ENCODE results near the gene NR1H4. TPM values are rescaled to one million over a fixed set of nuclear protein-coding genes. Genes with fewer than 3 reads are reported as not detected.

The NR1H4 gene
- total and polyA plus RNA-seq, 4 experiments from 2014 or later, result not detected

GRCh38 chr12:100529756-100530350, 56.2 kb downstream of the NR1H4 start:
- POLR2A ChIA-PET (ENCODE audit: partially characterized antibody), result no interaction called here
- Mint-ChIP-seq H3K27me3 (peaks cover 4% of the 10 kb centered on the region in 2 donors), H3K36me3 (no peaks in the 10 kb centered on the region), H3K4me1 (no peaks in the 10 kb centered on the region), H3K9me3 (no peaks in the 10 kb centered on the region), H3K4me3 (peak overlapping the region in 1 of 8 donors; percentile 1), H3K27ac (no peak overlapping the region)
- Histone ChIP-seq H3K27me3 (ENCODE audit: insufficient read depth, low read length) (no peaks in the 10 kb centered on the region), H3K4me3 (ENCODE audit: low read length in 2 of 2) (no peak overlapping the region), H3K9me3 (ENCODE audit: control insufficient read depth in 1 of 2, low read length in 2 of 2) (no peaks in the 10 kb centered on the region), H3K36me3 (ENCODE audit: insufficient read depth, low read length) (no peaks in the 10 kb centered on the region), H3K4me1 (ENCODE audit: insufficient read depth, low read length) (no peaks in the 10 kb centered on the region), H3K27ac (ENCODE audit: low read depth, low read length) (no peak overlapping the region)
- no peak for DNase-seq
- intact Hi-C loops (cut with micrococcal nuclease), result no loop called here
- CTCF ChIA-PET (ENCODE audit: partially characterized antibody), result no interaction called here

- no peaks in the 10 kb centered on the region for H3K4me1 Mint-ChIP-seq
- no peak overlapping the region for H3K4me3 ChIP-seq (ENCODE audit: low read length in 2 of 2)
- peaks cover 6 to 10% of the 10 kb centered on the region in 2 donors for H3K27me3 Mint-ChIP-seq
- intact Hi-C loops (cut with micrococcal nuclease), result no loop called here
- no peak for DNase-seq
- no peaks in the 10 kb centered on the region for H3K4me1 ChIP-seq (ENCODE audit: insufficient read depth, low read length)
- H3K36me3 Mint-ChIP-seq, result no peaks in the 10 kb centered on the region
- no peaks in the 10 kb centered on the region for H3K9me3 ChIP-seq (ENCODE audit: control insufficient read depth in 1 of 2, low read length in 2 of 2)
- CTCF ChIA-PET (ENCODE audit: partially characterized antibody), result no interaction called here
- H3K27ac Mint-ChIP-seq, result no peak overlapping the region
- POLR2A ChIA-PET (ENCODE audit: partially characterized antibody), result no interaction called here
- no peak overlapping the region for H3K27ac ChIP-seq (ENCODE audit: low read depth, low read length)
- H3K27me3 ChIP-seq (ENCODE audit: insufficient read depth, low read length), result no peaks in the 10 kb centered on the region
- no peaks in the 10 kb centered on the region for H3K36me3 ChIP-seq (ENCODE audit: insufficient read depth, low read length)
- H3K9me3 Mint-ChIP-seq, result no peaks in the 10 kb centered on the region
- no peak overlapping the region for H3K4me3 Mint-ChIP-seq
These were observed 59.7 kb downstream of the NR1H4 start for GRCh38 chr12:100533376-100533775.

- H3K27me3 Mint-ChIP-seq, result peaks cover 6 to 8% of the 10 kb centered on the region in 2 donors
- Histone ChIP-seq H3K36me3 (ENCODE audit: insufficient read depth, low read length) (no peaks in the 10 kb centered on the region), H3K4me3 (ENCODE audit: low read length in 2 of 2) (no peak overlapping the region), H3K4me1 (ENCODE audit: insufficient read depth, low read length) (no peaks in the 10 kb centered on the region), H3K27ac (ENCODE audit: low read depth, low read length) (no peak overlapping the region), H3K27me3 (ENCODE audit: insufficient read depth, low read length) (no peaks in the 10 kb centered on the region), H3K9me3 (ENCODE audit: control insufficient read depth in 1 of 2, low read length in 2 of 2) (no peaks in the 10 kb centered on the region)
- ChIA-PET CTCF (ENCODE audit: partially characterized antibody) (no interaction called here), POLR2A (ENCODE audit: partially characterized antibody) (no interaction called here)
- peaks cover 0 to 2% (median 0%) of the 10 kb centered on the region in 8 donors for H3K9me3 Mint-ChIP-seq
- no peak overlapping the region for H3K4me3 Mint-ChIP-seq
- no peaks in the 10 kb centered on the region for H3K36me3 Mint-ChIP-seq
- DNase-seq, result no peak
- H3K4me1 Mint-ChIP-seq, result no peaks in the 10 kb centered on the region
- intact Hi-C loops (cut with micrococcal nuclease), result no loop called here
- H3K27ac Mint-ChIP-seq, result no peak overlapping the region
These were observed 61.1 kb downstream of the NR1H4 start for GRCh38 chr12:100534625-100535227.

- Mint-ChIP-seq H3K27me3 (peaks cover 6 to 7% of the 10 kb centered on the region in 2 donors), H3K36me3 (no peaks in the 10 kb centered on the region), H3K4me1 (no peaks in the 10 kb centered on the region), H3K4me3 (no peak overlapping the region), H3K9me3 (peaks cover 0 to 2% (median 0%) of the 10 kb centered on the region in 8 donors), H3K27ac (no peak overlapping the region)
- DNase-seq, result no peak
- H3K4me3 ChIP-seq (ENCODE audit: low read length in 2 of 2), result no peak overlapping the region
- H3K27me3 ChIP-seq (ENCODE audit: insufficient read depth, low read length), result no peaks in the 10 kb centered on the region
- H3K4me1 ChIP-seq (ENCODE audit: insufficient read depth, low read length), result no peaks in the 10 kb centered on the region
- no peaks in the 10 kb centered on the region for H3K9me3 ChIP-seq (ENCODE audit: control insufficient read depth in 1 of 2, low read length in 2 of 2)
- H3K36me3 ChIP-seq (ENCODE audit: insufficient read depth, low read length), result no peaks in the 10 kb centered on the region
- CTCF ChIA-PET (ENCODE audit: partially characterized antibody), result no interaction called here
- intact Hi-C loops (cut with micrococcal nuclease), result no loop called here
- POLR2A ChIA-PET (ENCODE audit: partially characterized antibody), result no interaction called here
- H3K27ac ChIP-seq (ENCODE audit: low read depth, low read length), result no peak overlapping the region
These were observed 65.5 kb downstream of the NR1H4 start for GRCh38 chr12:100539202-100539601.

DNA sequence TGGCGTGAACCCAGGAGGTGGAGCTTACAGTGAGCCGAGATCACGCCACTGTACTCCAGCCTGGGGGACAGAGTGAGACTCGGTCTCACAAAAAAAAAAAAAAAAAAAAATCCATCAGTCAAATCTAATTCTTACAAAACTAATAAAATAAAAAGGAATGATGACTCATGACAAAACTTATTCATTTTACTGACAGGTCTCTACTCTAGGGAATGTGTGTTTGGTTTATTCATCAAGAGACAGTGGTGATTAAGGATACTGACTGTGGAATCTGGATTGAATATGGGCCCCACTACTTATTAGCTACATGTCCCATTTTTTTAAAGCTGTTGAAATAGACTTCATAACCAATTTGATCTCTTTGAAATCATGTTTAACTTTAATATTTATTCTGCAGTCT, 70.5 kb downstream of the NR1H4 start:
- Mint-ChIP-seq H3K9me3 (peaks cover 0 to 2% (median 0%) of the 10 kb centered on the region in 8 donors), H3K27me3 (peaks cover 4 to 8% of the 10 kb centered on the region in 2 donors)
- intact Hi-C loops (cut with micrococcal nuclease), result no loop called here

GRCh38 chr12:100545092-100545491, 71.4 kb downstream of the NR1H4 start:
- Histone ChIP-seq H3K27ac (ENCODE audit: low read depth, low read length) (no peak overlapping the region), H3K4me1 (ENCODE audit: insufficient read depth, low read length) (no peaks in the 10 kb centered on the region), H3K36me3 (ENCODE audit: insufficient read depth, low read length) (no peaks in the 10 kb centered on the region), H3K9me3 (ENCODE audit: control insufficient read depth in 1 of 2, low read length in 2 of 2) (no peaks in the 10 kb centered on the region), H3K4me3 (ENCODE audit: low read length in 2 of 2) (no peak overlapping the region), H3K27me3 (ENCODE audit: insufficient read depth, low read length) (no peaks in the 10 kb centered on the region)
- Mint-ChIP-seq H3K4me3 (no peak overlapping the region), H3K9me3 (peaks cover 0 to 2% (median 0%) of the 10 kb centered on the region in 8 donors), H3K27ac (no peak overlapping the region), H3K36me3 (no peaks in the 10 kb centered on the region), H3K4me1 (no peaks in the 10 kb centered on the region), H3K27me3 (peaks cover 4 to 8% of the 10 kb centered on the region in 2 donors)
- ChIA-PET CTCF (ENCODE audit: partially characterized antibody) (interaction anchor here (2.0 kb wide), 1 partner anchor 8 kb away, joined by 6 read pairs; no protein-coding TSS in a partner anchor), POLR2A (ENCODE audit: partially characterized antibody) (no interaction called here)
- intact Hi-C loops (cut with micrococcal nuclease), result no loop called here
- no peak for DNase-seq

More for the DNA sequence above, 70.5 kb downstream of the NR1H4 start:
- Histone ChIP-seq H3K27ac (ENCODE audit: low read depth, low read length) (no peak overlapping the region), H3K36me3 (ENCODE audit: insufficient read depth, low read length) (no peaks in the 10 kb centered on the region), H3K4me3 (ENCODE audit: low read length in 2 of 2) (no peak overlapping the region), H3K4me1 (ENCODE audit: insufficient read depth, low read length) (no peaks in the 10 kb centered on the region), H3K9me3 (ENCODE audit: control insufficient read depth in 1 of 2, low read length in 2 of 2) (no peaks in the 10 kb centered on the region), H3K27me3 (ENCODE audit: insufficient read depth, low read length) (no peaks in the 10 kb centered on the region)
- DNase-seq, result no peak
- CTCF ChIA-PET (ENCODE audit: partially characterized antibody), result interaction anchor here (2.0 kb wide), 1 partner anchor 9 kb away, joined by 6 read pairs; no protein-coding TSS in a partner anchor
- POLR2A ChIA-PET (ENCODE audit: partially characterized antibody), result no interaction called here
- Mint-ChIP-seq H3K4me3 (no peak overlapping the region), H3K36me3 (no peaks in the 10 kb centered on the region), H3K27ac (no peak overlapping the region), H3K4me1 (no peaks in the 10 kb centered on the region)

- Histone ChIP-seq H3K36me3 (ENCODE audit: insufficient read depth, low read length) (no peaks in the 10 kb centered on the region), H3K27me3 (ENCODE audit: insufficient read depth, low read length) (no peaks in the 10 kb centered on the region), H3K27ac (ENCODE audit: low read depth, low read length) (no peak overlapping the region), H3K4me1 (ENCODE audit: insufficient read depth, low read length) (no peaks in the 10 kb centered on the region), H3K4me3 (ENCODE audit: low read length in 2 of 2) (no peak overlapping the region), H3K9me3 (ENCODE audit: control insufficient read depth in 1 of 2, low read length in 2 of 2) (no peaks in the 10 kb centered on the region)
- no peaks in the 10 kb centered on the region for H3K36me3 Mint-ChIP-seq
- no peak overlapping the region for H3K27ac Mint-ChIP-seq
- H3K9me3 Mint-ChIP-seq, result no peaks in the 10 kb centered on the region
- CTCF ChIA-PET (ENCODE audit: partially characterized antibody), result interaction anchor here (1.8 to 5.9 kb wide), 3 partner anchors 10 to 399 kb away, joined by 4 to 36 read pairs (median 6); no protein-coding TSS in a partner anchor
- peaks cover 4 to 8% of the 10 kb centered on the region in 2 donors for H3K27me3 Mint-ChIP-seq
- POLR2A ChIA-PET (ENCODE audit: partially characterized antibody), result no interaction called here
- H3K4me3 Mint-ChIP-seq, result no peak overlapping the region
- H3K4me1 Mint-ChIP-seq, result no peaks in the 10 kb centered on the region
- intact Hi-C loops (cut with micrococcal nuclease), result no loop called here
- DNase-seq, result no peak
These were observed 80.3 kb downstream of the NR1H4 start for GRCh38 chr12:100553936-100554335.

All from CD4-positive, alpha-beta memory T cell (primary cell).